MCF 10A (cell line): ENCODE measurements around the gene FAM13A. TPM values are rescaled to one million over a fixed set of nuclear protein-coding genes. Genes with fewer than 3 reads are reported as not detected.

Experiments
- BruUV-seq: library from RNA; stranded (reverse); fragments of 400-500 nt; replicated peaks from 2 replicates; lab custom pipeline; 2021; lab: Mats Ljungman, UMichigan
- CTCF ChIA-PET: fragments of 300-600 bp; sonication (Branson Sonifier 250); formaldehyde crosslinking; extraction: SDS; loops from one replicate; lab custom pipeline; 2021; ENCODE audit warnings: antibody characterized with exemption, inconsistent platforms; lab: Yijun Ruan, JAX
- POLR2A ChIA-PET: fragments of 300-600, 350-650 bp; sonication (Branson Sonifier 250); formaldehyde crosslinking; extraction: SDS; loops from one replicate; lab custom pipeline; 2020; ENCODE audit warnings: antibody characterized with exemption, inconsistent platforms; lab: Yijun Ruan, JAX
- DNase-seq: peaks from one replicate; pipeline ENCODE4 v3.0.0-alpha.2; 2018; ENCODE audit not compliant: unreplicated experiment
- H3K27ac Mint-ChIP-seq: one replicate; pipeline ENCODE4 v1.8.0; 2022; ENCODE audit warnings: mild to moderate bottlenecking, low read depth, mixed read lengths; ENCODE audit not compliant: unreplicated experiment
- H3K27me3 Mint-ChIP-seq: one replicate; pipeline ENCODE4 v1.8.0; 2022; ENCODE audit warnings: mixed read lengths; ENCODE audit not compliant: insufficient read depth, unreplicated experiment
- H3K36me3 Mint-ChIP-seq: one replicate; pipeline ENCODE4 v1.8.0; 2022; ENCODE audit warnings: mild to moderate bottlenecking, moderate library complexity, mixed read lengths; ENCODE audit not compliant: insufficient read depth, unreplicated experiment
- H3K4me1 Mint-ChIP-seq: one replicate; pipeline ENCODE4 v1.8.0; 2022; ENCODE audit warnings: mixed read lengths; ENCODE audit not compliant: insufficient read depth, unreplicated experiment
- H3K4me3 Mint-ChIP-seq: one replicate; pipeline ENCODE4 v1.8.0; 2022; ENCODE audit warnings: mild to moderate bottlenecking, moderate library complexity, mixed read lengths; ENCODE audit not compliant: unreplicated experiment
- H3K9me3 Mint-ChIP-seq: one replicate; pipeline ENCODE4 v1.8.0; 2022; ENCODE audit warnings: mixed read lengths; ENCODE audit not compliant: unreplicated experiment
- CTCF ChIP-seq: fragments of 200-600 bp; IDR thresholded peaks from one replicate; pipeline ENCODE4 v1.8.0; 2022; ENCODE audit warnings: antibody characterized with exemption, mild to moderate bottlenecking; ENCODE audit not compliant: unreplicated experiment
- intact Hi-C: fragments of 100-400 bp; cut with micrococcal nuclease; formaldehyde crosslinking; loops from 2 replicates; pipeline ENCODE4 v1.14.1; 2022
- total RNA-seq: library from RNA; stranded (reverse); gene quantifications from 2 replicates; pipeline ENCODE4 v1.2.3, GENCODE V29; 2022

FAM13A gene
- total RNA-seq, 1 experiment from 2014 or later: 11.1 TPM

GRCh38 chr4:88752754-88753153, 304.2 kb downstream of the FAM13A start:
- peaks cover 49% of the 10 kb centered on the region for H3K36me3 Mint-ChIP-seq
- ChIA-PET POLR2A (interaction anchor here (0.6 to 0.9 kb wide), 2 partner anchors 23 to 446 kb away, joined by 3 to 4 read pairs; no protein-coding TSS in a partner anchor), CTCF (interaction anchor here (0.6 to 0.9 kb wide), 2 partner anchors 15 to 26 kb away, joined by 3 to 4 read pairs; no protein-coding TSS in a partner anchor)
- no peak overlapping the region for H3K27ac Mint-ChIP-seq
- H3K9me3 Mint-ChIP-seq: no peaks in the 10 kb centered on the region
- no peaks in the 10 kb centered on the region for H3K4me1 Mint-ChIP-seq
- intact Hi-C loops: no loop called here
- DNase-seq: no peak
- no TSS peak for BruUV-seq
- H3K4me3 Mint-ChIP-seq: no peak overlapping the region
- H3K27me3 Mint-ChIP-seq: no peaks in the 10 kb centered on the region
- TF ChIP-seq CTCF: no peak

GRCh38 chr4:88752076-88752463, 304.9 kb downstream of the FAM13A start:
- no peak overlapping the region for H3K4me3 Mint-ChIP-seq
- no TSS peak for BruUV-seq
- H3K36me3 Mint-ChIP-seq: peaks cover 50% of the 10 kb centered on the region
- no peak for TF ChIP-seq CTCF
- H3K9me3 Mint-ChIP-seq: no peaks in the 10 kb centered on the region
- H3K4me1 Mint-ChIP-seq: no peaks in the 10 kb centered on the region
- H3K27ac Mint-ChIP-seq: no peak overlapping the region
- no peak for DNase-seq
- POLR2A ChIA-PET: interaction anchor here (0.6 kb wide), 1 partner anchor 445 kb away, joined by 4 read pairs; no protein-coding TSS in a partner anchor
- CTCF ChIA-PET: interaction anchor here (0.6 to 0.9 kb wide), 3 partner anchors 15 to 223 kb away, joined by 3 to 4 read pairs (median 3); no protein-coding TSS in a partner anchor
- no peaks in the 10 kb centered on the region for H3K27me3 Mint-ChIP-seq
- intact Hi-C loops: no loop called here

GRCh38 chr4:88751258-88752075, 305.5 kb downstream of the FAM13A start:
- H3K27ac Mint-ChIP-seq: no peak overlapping the region
- ChIA-PET POLR2A (no interaction called here), CTCF (interaction anchor here (0.6 kb wide), 1 partner anchor 223 kb away, joined by 3 read pairs; no protein-coding TSS in a partner anchor)

More at GRCh38 chr4:88751258-88752075, 305.5 kb downstream of the FAM13A start:
- no peak for DNase-seq
- H3K27me3 Mint-ChIP-seq: no peaks in the 10 kb centered on the region
- BruUV-seq: no TSS peak
- H3K4me3 Mint-ChIP-seq: no peak overlapping the region
- no peaks in the 10 kb centered on the region for H3K4me1 Mint-ChIP-seq
- H3K9me3 Mint-ChIP-seq: no peaks in the 10 kb centered on the region
- H3K36me3 Mint-ChIP-seq: peaks cover 50% of the 10 kb centered on the region
- TF ChIP-seq CTCF: no peak
- intact Hi-C loops: no loop called here
